Measurements from ENCODE around the gene IKBKG. TPM values are rescaled to one million over a fixed set of nuclear protein-coding genes. Genes with fewer than 3 reads are reported as not detected.

The IKBKG gene
- polyA plus RNA-seq, 4 donors, result 17.7 to 34.9 (median 27.7) TPM

DNA sequence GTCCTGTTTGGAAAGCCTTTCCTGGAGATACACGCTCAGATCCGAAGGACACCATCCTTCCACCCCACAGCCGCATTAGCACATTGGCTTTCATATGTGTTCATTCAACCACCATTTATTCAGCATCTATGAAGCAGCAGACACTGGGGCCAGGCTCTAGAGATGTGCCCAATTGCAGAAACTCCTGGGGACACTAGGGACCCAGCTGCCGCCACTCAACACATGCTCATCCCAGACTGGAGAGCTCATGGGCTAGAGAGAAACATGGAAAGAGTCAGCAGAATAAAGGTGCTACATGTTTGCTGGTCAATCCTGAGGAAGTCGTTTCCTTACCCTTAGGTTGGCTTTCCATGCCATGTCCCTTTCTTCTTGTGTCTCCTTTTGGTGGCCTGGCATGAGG lies 45.1 kb downstream of the IKBKG start:
- no peak for FAIRE-seq
- 83 to 94% (median 85%) methylated on average over 5 of the region's 5 CpGs for WGBS, 3 donors
- H3K27me3 ChIP-seq (ENCODE audit: control insufficient read depth in 3 of 3, insufficient read depth in 3 of 3, low read length in 3 of 3), result no peaks in the 10 kb centered on the region

DNA sequence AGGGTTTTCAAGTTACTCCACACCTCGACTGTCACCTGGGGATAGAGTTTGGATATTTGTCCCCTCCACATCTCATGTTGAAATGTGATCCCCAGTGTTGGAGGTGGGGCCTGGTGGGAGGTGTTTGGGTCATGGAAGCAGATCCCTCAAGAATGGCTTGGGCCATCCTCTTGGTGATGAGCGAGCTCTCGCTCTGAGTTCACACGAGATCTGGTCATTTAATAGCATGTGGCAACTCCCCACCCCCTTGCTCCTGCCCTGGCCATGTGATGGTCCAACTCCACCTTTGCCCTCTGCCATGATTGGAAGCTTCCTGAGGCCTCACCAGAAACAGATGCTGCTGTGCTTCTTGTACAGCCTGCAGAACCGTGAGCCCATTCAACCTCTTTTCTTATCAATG lies 45.8 kb downstream of the IKBKG start:
- no peak overlapping the region for H3K4me3 ChIP-seq (ENCODE audit: low read depth in 1 of 3, low read length in 3 of 3)
- DNase-seq (no peak), FAIRE-seq (no peak)
- WGBS, 3 donors, result 79 to 90% (median 85%) methylated on average over 5 of the region's 5 CpGs
- no peak overlapping the region for H3K27ac ChIP-seq (ENCODE audit: low read depth in 1 of 3, low read length in 2 of 3)
- no peaks in the 10 kb centered on the region for H3K4me1 ChIP-seq (ENCODE audit: control insufficient read depth in 3 of 3, insufficient read depth in 2 of 3, low read depth in 1 of 3, low read length in 2 of 3)
- H3K9me3 ChIP-seq (ENCODE audit: control insufficient read depth in 2 of 2, insufficient read depth in 1 of 2, low read depth in 1 of 2, low read length in 1 of 2), result no peaks in the 10 kb centered on the region
- H3K27me3 ChIP-seq (ENCODE audit: control insufficient read depth in 3 of 3, insufficient read depth in 3 of 3, low read length in 3 of 3), result no peaks in the 10 kb centered on the region
- H3K36me3 ChIP-seq (ENCODE audit: control insufficient read depth in 3 of 3, insufficient read depth in 2 of 3, low read depth in 1 of 3, low read length in 3 of 3), result no peaks in the 10 kb centered on the region

More for the DNA sequence above, 45.1 kb downstream of the IKBKG start:
- no peaks in the 10 kb centered on the region for H3K9me3 ChIP-seq (ENCODE audit: control insufficient read depth in 2 of 2, insufficient read depth in 1 of 2, low read depth in 1 of 2, low read length in 1 of 2)
- no peaks in the 10 kb centered on the region for H3K4me1 ChIP-seq (ENCODE audit: control insufficient read depth in 3 of 3, insufficient read depth in 2 of 3, low read depth in 1 of 3, low read length in 2 of 3)
- H3K4me3 ChIP-seq (ENCODE audit: low read depth in 1 of 3, low read length in 3 of 3), result no peak overlapping the region
- DNase-seq, result no peak
- no peak overlapping the region for H3K27ac ChIP-seq (ENCODE audit: low read depth in 1 of 3, low read length in 2 of 3)
- H3K36me3 ChIP-seq (ENCODE audit: control insufficient read depth in 3 of 3, insufficient read depth in 2 of 3, low read depth in 1 of 3, low read length in 3 of 3), result no peaks in the 10 kb centered on the region

DNA sequence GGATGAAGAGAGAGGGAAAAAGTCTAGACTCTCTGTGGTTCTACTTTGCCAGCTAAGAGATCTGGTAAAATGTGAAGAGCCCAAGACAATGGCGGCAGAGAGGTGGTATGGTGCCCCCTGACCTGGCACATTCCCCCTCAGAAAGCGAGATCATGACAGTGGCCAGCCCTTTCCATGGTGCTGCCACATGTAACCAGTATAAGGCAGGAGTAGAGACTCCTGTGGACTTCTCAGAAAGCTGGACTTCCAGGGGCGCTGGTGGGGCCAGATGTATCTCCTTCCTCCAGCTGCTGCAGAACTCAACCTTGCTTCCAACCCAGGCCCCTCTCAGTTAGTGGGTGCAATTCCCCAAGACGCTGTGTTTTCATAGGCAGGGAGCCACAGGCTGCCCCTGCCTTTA lies 47.1 kb downstream of the IKBKG start:
- no peaks in the 10 kb centered on the region for H3K36me3 ChIP-seq (ENCODE audit: control insufficient read depth in 3 of 3, insufficient read depth in 2 of 3, low read depth in 1 of 3, low read length in 3 of 3)
- WGBS, 3 donors, result 75 to 91% (median 84%) methylated on average over 3 to 4 of the region's 4 CpGs
- no peak overlapping the region for H3K27ac ChIP-seq (ENCODE audit: low read depth in 1 of 3, low read length in 2 of 3)
- FAIRE-seq, result no peak
- H3K4me1 ChIP-seq (ENCODE audit: control insufficient read depth in 3 of 3, insufficient read depth in 2 of 3, low read depth in 1 of 3, low read length in 2 of 3), result no peaks in the 10 kb centered on the region
- H3K9me3 ChIP-seq (ENCODE audit: control insufficient read depth in 2 of 2, insufficient read depth in 1 of 2, low read depth in 1 of 2, low read length in 1 of 2), result no peaks in the 10 kb centered on the region
- no peak overlapping the region for H3K4me3 ChIP-seq (ENCODE audit: low read depth in 1 of 3, low read length in 3 of 3)
- no peak for DNase-seq
- H3K27me3 ChIP-seq (ENCODE audit: control insufficient read depth in 3 of 3, insufficient read depth in 3 of 3, low read length in 3 of 3), result no peaks in the 10 kb centered on the region

DNA sequence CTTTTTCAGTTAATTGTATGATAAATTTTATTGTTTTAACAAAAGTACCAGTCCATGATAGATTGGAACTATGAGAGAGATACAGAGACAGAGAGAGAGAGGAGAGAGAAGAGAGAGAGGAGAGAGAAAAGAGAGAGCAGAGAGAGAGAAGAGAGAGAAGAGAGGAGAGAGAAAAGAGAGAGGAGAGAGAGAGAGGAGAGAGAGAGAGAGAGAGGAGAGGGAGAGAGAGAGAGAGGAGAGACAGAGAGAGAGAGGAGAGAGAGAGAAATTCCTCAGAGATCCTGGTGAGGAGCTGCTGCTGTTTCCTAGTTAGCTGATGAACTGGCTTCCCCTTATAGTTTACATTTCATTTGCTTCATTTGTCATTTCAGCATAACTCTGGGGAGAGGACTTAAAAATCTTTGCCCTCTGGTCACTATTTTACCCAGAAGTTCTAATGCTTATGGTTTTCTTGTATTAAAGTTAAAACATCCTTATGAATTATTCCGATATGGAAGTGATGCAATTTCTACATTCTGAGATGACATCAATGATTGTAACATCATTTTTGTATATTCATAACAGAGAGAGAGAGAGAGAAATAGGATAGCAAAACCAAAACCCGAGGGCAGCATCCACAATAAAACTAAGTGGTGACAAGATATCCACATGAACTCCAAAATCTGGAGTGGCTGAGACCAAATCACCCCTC lies 48.3 kb downstream of the IKBKG start:
- FAIRE-seq (no peak), DNase-seq (no peak)
- 45 to 55% (median 51%) methylated on average over 2 of the region's 2 CpGs for WGBS, 3 donors
- H3K9me3 ChIP-seq (ENCODE audit: control insufficient read depth in 2 of 2, insufficient read depth in 1 of 2, low read depth in 1 of 2, low read length in 1 of 2), result no peaks in the 10 kb centered on the region
- H3K27ac ChIP-seq (ENCODE audit: low read depth in 1 of 3, low read length in 2 of 3), result no peak overlapping the region
- H3K27me3 ChIP-seq (ENCODE audit: control insufficient read depth in 3 of 3, insufficient read depth in 3 of 3, low read length in 3 of 3), result no peaks in the 10 kb centered on the region
- H3K4me1 ChIP-seq (ENCODE audit: control insufficient read depth in 3 of 3, insufficient read depth in 2 of 3, low read depth in 1 of 3, low read length in 2 of 3), result no peaks in the 10 kb centered on the region
- no peaks in the 10 kb centered on the region for H3K36me3 ChIP-seq (ENCODE audit: control insufficient read depth in 3 of 3, insufficient read depth in 2 of 3, low read depth in 1 of 3, low read length in 3 of 3)
- no peak overlapping the region for H3K4me3 ChIP-seq (ENCODE audit: low read depth in 1 of 3, low read length in 3 of 3)

DNA sequence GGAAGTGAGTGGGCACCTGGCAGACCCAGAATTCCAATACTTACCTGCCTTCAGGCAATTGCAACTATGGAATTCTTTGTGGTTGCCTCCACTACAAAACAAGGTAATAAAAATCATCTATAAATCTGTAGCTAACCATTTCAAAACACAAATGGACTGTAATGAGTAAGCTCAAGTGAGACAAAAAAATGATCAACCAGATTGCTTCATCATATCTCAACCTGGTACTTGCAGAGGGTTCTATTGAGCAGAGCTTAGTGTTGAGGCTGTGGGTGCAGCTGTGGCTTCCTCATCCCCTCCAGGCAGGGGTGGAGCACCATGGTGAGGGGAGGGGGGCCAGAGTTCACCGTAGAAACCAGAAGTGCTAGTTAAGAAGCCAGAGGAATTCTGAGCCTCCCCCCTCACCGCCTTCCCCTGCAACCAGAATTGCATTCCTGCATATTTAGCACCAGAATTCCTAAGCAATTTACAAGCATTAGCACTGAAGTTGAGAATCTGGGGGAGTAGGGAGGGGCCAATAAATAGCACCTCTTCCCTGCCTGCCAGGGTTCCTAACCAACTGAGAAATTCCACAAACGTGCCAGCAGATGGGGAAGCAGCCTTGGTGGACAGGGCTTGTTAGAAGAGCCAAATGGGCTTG lies 49.0 kb downstream of the IKBKG start:
- no peaks in the 10 kb centered on the region for H3K27me3 ChIP-seq (ENCODE audit: control insufficient read depth in 3 of 3, insufficient read depth in 3 of 3, low read length in 3 of 3)
- H3K36me3 ChIP-seq (ENCODE audit: control insufficient read depth in 3 of 3, insufficient read depth in 2 of 3, low read depth in 1 of 3, low read length in 3 of 3), result no peaks in the 10 kb centered on the region
- no peaks in the 10 kb centered on the region for H3K9me3 ChIP-seq (ENCODE audit: control insufficient read depth in 2 of 2, insufficient read depth in 1 of 2, low read depth in 1 of 2, low read length in 1 of 2)
- FAIRE-seq (no peak), DNase-seq (no peak)
- 16 to 41% (median 24%) methylated on average over 3 of the region's 3 CpGs for WGBS, 3 donors
- no peak overlapping the region for H3K4me3 ChIP-seq (ENCODE audit: low read depth in 1 of 3, low read length in 3 of 3)
- no peak overlapping the region for H3K27ac ChIP-seq (ENCODE audit: low read depth in 1 of 3, low read length in 2 of 3)
- H3K4me1 ChIP-seq (ENCODE audit: control insufficient read depth in 3 of 3, insufficient read depth in 2 of 3, low read depth in 1 of 3, low read length in 2 of 3), result no peaks in the 10 kb centered on the region

DNA sequence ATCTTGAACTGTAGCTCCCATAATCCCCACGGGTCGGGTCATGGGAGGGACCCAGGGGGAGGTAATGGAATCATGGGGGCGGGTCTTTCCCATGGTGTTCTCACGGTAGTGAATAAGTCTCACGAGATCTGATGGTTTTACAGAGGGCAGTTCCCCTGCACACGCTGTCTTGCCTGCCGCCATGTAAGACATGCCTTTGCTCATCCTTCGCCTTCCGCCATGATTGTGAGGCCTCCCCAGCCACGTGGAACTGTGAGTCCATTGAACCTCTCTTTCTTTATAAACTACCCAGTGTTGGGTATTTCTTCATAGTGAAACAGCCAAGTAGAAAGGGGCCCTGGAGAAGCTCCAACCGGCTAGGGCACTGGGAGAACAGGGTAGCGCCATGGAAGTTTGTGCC lies 49.8 kb downstream of the IKBKG start:
- FAIRE-seq (no peak), DNase-seq (no peak)
- H3K27me3 ChIP-seq (ENCODE audit: control insufficient read depth in 3 of 3, insufficient read depth in 3 of 3, low read length in 3 of 3), result no peaks in the 10 kb centered on the region
- no peak overlapping the region for H3K27ac ChIP-seq (ENCODE audit: low read depth in 1 of 3, low read length in 2 of 3)
- H3K9me3 ChIP-seq (ENCODE audit: control insufficient read depth in 2 of 2, insufficient read depth in 1 of 2, low read depth in 1 of 2, low read length in 1 of 2), result no peaks in the 10 kb centered on the region
- WGBS, 3 donors, result 84 to 93% (median 89%) methylated on average over 12 of the region's 12 CpGs
- no peaks in the 10 kb centered on the region for H3K4me1 ChIP-seq (ENCODE audit: control insufficient read depth in 3 of 3, insufficient read depth in 2 of 3, low read depth in 1 of 3, low read length in 2 of 3)
- no peaks in the 10 kb centered on the region for H3K36me3 ChIP-seq (ENCODE audit: control insufficient read depth in 3 of 3, insufficient read depth in 2 of 3, low read depth in 1 of 3, low read length in 3 of 3)
- H3K4me3 ChIP-seq (ENCODE audit: low read depth in 1 of 3, low read length in 3 of 3), result no peak overlapping the region

DNA sequence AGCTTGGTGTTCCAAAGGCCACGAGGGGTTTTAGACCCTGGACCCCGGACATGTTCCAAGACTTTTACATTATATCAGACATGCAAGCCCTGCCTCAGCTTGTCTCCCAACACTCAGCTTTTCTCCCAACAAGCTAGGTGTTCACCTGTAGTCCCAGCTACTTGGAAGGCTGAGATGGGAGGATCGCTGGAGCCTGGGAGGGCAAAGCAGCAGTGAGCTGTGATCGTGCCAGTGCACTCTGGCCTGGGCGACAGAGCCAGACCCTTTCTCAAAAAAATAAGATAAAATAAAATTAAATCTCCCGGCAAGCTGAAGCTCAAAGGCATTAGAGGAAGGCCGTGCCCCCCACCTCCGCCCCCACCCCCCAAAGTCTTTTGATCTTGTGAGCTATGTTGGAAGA lies 51.2 kb downstream of the IKBKG start:
- FAIRE-seq, result no peak
- Histone ChIP-seq H3K4me1 (ENCODE audit: control insufficient read depth in 3 of 3, insufficient read depth in 2 of 3, low read depth in 1 of 3, low read length in 2 of 3) (no peaks in the 10 kb centered on the region), H3K27me3 (ENCODE audit: control insufficient read depth in 3 of 3, insufficient read depth in 3 of 3, low read length in 3 of 3) (peaks cover 0 to 2% (median 0%) of the 10 kb centered on the region in 3 donors), H3K36me3 (ENCODE audit: control insufficient read depth in 3 of 3, insufficient read depth in 2 of 3, low read depth in 1 of 3, low read length in 3 of 3) (no peaks in the 10 kb centered on the region), H3K4me3 (ENCODE audit: low read depth in 1 of 3, low read length in 3 of 3) (no peak overlapping the region), H3K27ac (ENCODE audit: low read depth in 1 of 3, low read length in 2 of 3) (no peak overlapping the region), H3K9me3 (ENCODE audit: control insufficient read depth in 2 of 2, insufficient read depth in 1 of 2, low read depth in 1 of 2, low read length in 1 of 2) (no peaks in the 10 kb centered on the region)
- no peak for DNase-seq
- 84 to 95% (median 90%) methylated on average over 8 of the region's 8 CpGs for WGBS, 3 donors

DNA sequence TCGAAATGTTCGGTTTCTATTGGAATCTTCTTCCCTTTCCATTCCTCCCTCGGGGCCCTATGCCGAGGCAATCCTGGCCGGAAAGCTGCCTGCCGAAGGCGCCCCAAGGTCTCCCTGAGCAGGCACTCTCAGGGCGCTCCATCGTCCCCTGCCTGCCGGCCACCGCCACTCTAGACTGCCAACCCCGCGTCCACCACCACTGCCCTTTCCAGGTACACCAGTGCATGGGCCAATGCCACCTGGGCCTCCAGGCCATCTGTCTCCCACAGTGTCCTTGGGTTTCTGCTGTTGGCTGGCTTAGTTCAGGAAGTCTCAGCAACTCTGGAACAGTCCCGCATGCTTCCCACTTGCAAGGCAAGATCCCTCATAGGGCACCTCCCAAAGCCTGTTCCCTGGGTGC lies 52.1 kb downstream of the IKBKG start:
- FAIRE-seq, result no peak

More for the DNA sequence above, 52.1 kb downstream of the IKBKG start:
- Histone ChIP-seq H3K4me3 (ENCODE audit: low read depth in 1 of 3, low read length in 3 of 3) (no peak overlapping the region), H3K36me3 (ENCODE audit: control insufficient read depth in 3 of 3, insufficient read depth in 2 of 3, low read depth in 1 of 3, low read length in 3 of 3) (no peaks in the 10 kb centered on the region), H3K27me3 (ENCODE audit: control insufficient read depth in 3 of 3, insufficient read depth in 3 of 3, low read length in 3 of 3) (peaks cover 0 to 2% (median 0%) of the 10 kb centered on the region in 3 donors), H3K9me3 (ENCODE audit: control insufficient read depth in 2 of 2, insufficient read depth in 1 of 2, low read depth in 1 of 2, low read length in 1 of 2) (no peaks in the 10 kb centered on the region), H3K27ac (ENCODE audit: low read depth in 1 of 3, low read length in 2 of 3) (no peak overlapping the region), H3K4me1 (ENCODE audit: control insufficient read depth in 3 of 3, insufficient read depth in 2 of 3, low read depth in 1 of 3, low read length in 2 of 3) (no peaks in the 10 kb centered on the region)
- no peak for DNase-seq
- WGBS, 3 donors, result 92 to 98% (median 96%) methylated on average over 12 to 14 of the region's 14 CpGs

All from small intestine (tissue), 7 donors.